GM18526 (cell line): ENCODE data around the gene EHD3.

ENCODE experiments used
- POLR2A ChIP-seq: IDR thresholded peaks from 3 replicates; pipeline ENCODE4 v1.6.1; 2011; ENCODE audit not compliant: insufficient read length; ENCODE audit errors: extremely low read depth

Gene EHD3

GRCh38 chr2:31233741-31234682, at the start of gene EHD3:
TSS of gene EHD3 (plus strand) at chr2:31234152. CDS start at chr2:31234622, 470 bp downstream.
- TF ChIP-seq POLR2A, result no peak

GRCh38 chr2:31187166-31187565, 46.8 kb upstream of the EHD3 start:
- no peak for TF ChIP-seq POLR2A

GRCh38 chr2:31188131-31188530, 45.8 kb upstream of the EHD3 start:
- TF ChIP-seq POLR2A, result no peak

- TF ChIP-seq POLR2A, result no peak
These were observed 44.8 kb upstream of the EHD3 start for GRCh38 chr2:31189141-31189540.

GRCh38 chr2:31190188-31190587, 43.8 kb upstream of the EHD3 start:
- no peak for TF ChIP-seq POLR2A

GRCh38 chr2:31191931-31192330, 42.0 kb upstream of the EHD3 start:
- no peak for TF ChIP-seq POLR2A

- no peak for TF ChIP-seq POLR2A
These were observed 41.6 kb upstream of the EHD3 start for GRCh38 chr2:31192396-31192795.

- no peak for TF ChIP-seq POLR2A
These were observed 41.0 kb upstream of the EHD3 start for GRCh38 chr2:31192851-31193392.

GRCh38 chr2:31193806-31194205, 40.1 kb upstream of the EHD3 start:
- no peak for TF ChIP-seq POLR2A

GRCh38 chr2:31196622-31197021, 37.3 kb upstream of the EHD3 start:
- no peak for TF ChIP-seq POLR2A

GRCh38 chr2:31197166-31197565, 36.8 kb upstream of the EHD3 start:
- TF ChIP-seq POLR2A, result no peak

- no peak for TF ChIP-seq POLR2A
These were observed 36.3 kb upstream of the EHD3 start for GRCh38 chr2:31197669-31198068.

GRCh38 chr2:31199206-31199605, 34.7 kb upstream of the EHD3 start:
- TF ChIP-seq POLR2A, result no peak

GRCh38 chr2:31200972-31201371, 33.0 kb upstream of the EHD3 start:
- no peak for TF ChIP-seq POLR2A

GRCh38 chr2:31202041-31202440, 31.9 kb upstream of the EHD3 start:
- no peak for TF ChIP-seq POLR2A

GRCh38 chr2:31202833-31203232, 31.1 kb upstream of the EHD3 start:
- TF ChIP-seq POLR2A, result no peak
